HepG2 (cell line): ENCODE results near the gene SYNE1. TPM values are rescaled to one million over a fixed set of nuclear protein-coding genes. Genes with fewer than 3 reads are reported as not detected.

Source experiments
- DR1 ChIP-seq: sonication (generic); formaldehyde crosslinking; IDR thresholded peaks from 2 replicates; pipeline ENCODE4 v1.8.0; 2021; ENCODE audit warnings: mild to moderate bottlenecking, missing genetic modification reagents, inconsistent platforms
- FOXP1 ChIP-seq, 2 experiments: fragments of 450-650 bp in 1 of 2; IDR thresholded peaks; 2 replicates each; pipeline ENCODE4 v1.6.1; 2017 to 2018; ENCODE audit warnings: antibody characterized with exemption in 1 of 2
- HDAC6 ChIP-seq: fragments of 200-600 bp; sonication (generic); IDR thresholded peaks from 2 replicates; pipeline ENCODE4 v1.7.0; 2017; ENCODE audit warnings: mild to moderate bottlenecking, antibody characterized with exemption, low read length, low read depth
- KLF6 ChIP-seq: IDR thresholded peaks from 2 replicates; pipeline ENCODE4 v1.8.0; 2016; ENCODE audit warnings: missing biosample characterization, missing genetic modification reagents
- MIXL1 ChIP-seq: IDR thresholded peaks from 2 replicates; pipeline ENCODE4 v1.6.1; 2016
- NCOR1 ChIP-seq: fragments of 200-600 bp; sonication (generic); IDR thresholded peaks from 2 replicates; pipeline ENCODE4 v1.7.0; 2017; ENCODE audit warnings: antibody characterized with exemption, low read length, borderline replicate concordance
- NFIC ChIP-seq: IDR thresholded peaks from 2 replicates; pipeline ENCODE4 v1.6.1; 2012; ENCODE audit warnings: mild to moderate bottlenecking, low read length, inconsistent platforms
- NFYB ChIP-seq: sonication (generic); formaldehyde crosslinking; IDR thresholded peaks from 2 replicates; pipeline ENCODE4 v1.4.0; 2020; ENCODE audit warnings: missing genetic modification reagents
- PAF1 ChIP-seq: IDR thresholded peaks from 2 replicates; pipeline ENCODE4 v1.6.1; 2016; ENCODE audit warnings: missing genetic modification reagents, missing compliant biosample characterization
- RFX5 ChIP-seq: IDR thresholded peaks from 2 replicates; pipeline ENCODE4 v1.6.1; 2011; ENCODE audit warnings: low read depth, low read length, improper control_type of control experiment
- STAG1 ChIP-seq: sonication (generic); formaldehyde crosslinking; IDR thresholded peaks from 2 replicates; pipeline ENCODE4 v1.4.0; 2020; ENCODE audit warnings: missing genetic modification reagents
- TBX2 ChIP-seq: sonication (generic); formaldehyde crosslinking; IDR thresholded peaks from 2 replicates; pipeline ENCODE4 v1.5.0; 2020; ENCODE audit warnings: missing genetic modification reagents, mild to moderate bottlenecking, borderline replicate concordance
- TEAD3 ChIP-seq: optimal IDR thresholded peaks from 2 replicates; pipeline ENCODE3; 2016; ENCODE audit warnings: borderline replicate concordance
- ZFP1 ChIP-seq: IDR thresholded peaks from 2 replicates; pipeline ENCODE4 v1.6.1; 2016
- ZNF275 ChIP-seq: sonication (generic); formaldehyde crosslinking; IDR thresholded peaks from 2 replicates; pipeline ENCODE4 v1.8.0; 2022; ENCODE audit warnings: missing genetic modification reagents, mild to moderate bottlenecking, inconsistent platforms, borderline replicate concordance
- ZNF446 ChIP-seq: sonication (generic); formaldehyde crosslinking; IDR thresholded peaks from 2 replicates; pipeline ENCODE4 v1.5.0; 2020; ENCODE audit warnings: mild to moderate bottlenecking, missing genetic modification reagents
- ZNF850 ChIP-seq: sonication (generic); formaldehyde crosslinking; conservative IDR thresholded peaks from 2 replicates; pipeline ENCODE4 v1.9.0; 2021; ENCODE audit warnings: mild to moderate bottlenecking, missing genetic modification reagents
- polyA plus RNA-seq, 8 experiments: library from polyadenylated mRNA; depleted of rRNA in 3 of 8; stranded (reverse) in 7 of 8; unstranded in 1 of 8; fragments of >200 nt; fragmentation: Illumina TruSeq in 4 of 8; extraction: Trizol in 4 of 8; gene quantifications; 2 replicates each; pipeline versions ENCODE4 v1.2.1 to v1.2.3, GENCODE V29; 2011 to 2016; ENCODE audit warnings: low read depth in 4 of 8, missing spikeins in 1 of 8, mixed read lengths in 1 of 8; ENCODE audit not compliant: insufficient read depth in 1 of 8
- total RNA-seq, 5 experiments: library from RNA; depleted of rRNA; stranded (reverse); fragments of >200 nt; fragmentation: Illumina TruSeq; extraction: Trizol; gene quantifications; 2 replicates each; pipeline ENCODE4 v1.2.3, GENCODE V29; 2016; ENCODE audit warnings: low read depth in 1 of 5
- TF ChIP-seq, protein P1 (sequence below): sonication (generic); formaldehyde crosslinking; IDR thresholded peaks from 2 replicates; pipeline ENCODE4 v1.8.0; 2022; ENCODE audit warnings: missing genetic modification reagents, low read depth, mild to moderate bottlenecking, borderline replicate concordance
- TF ChIP-seq, protein P2 (sequence below), 2 experiments: sonication (generic) in 1 of 2; formaldehyde crosslinking in 1 of 2; IDR thresholded peaks; 2 replicates each; pipeline versions ENCODE4 v1.4.0 to v1.6.1; 2018 to 2020; ENCODE audit warnings: missing genetic modification reagents in 2 of 2, borderline replicate concordance in 1 of 2, low read depth in 1 of 2, mild to moderate bottlenecking in 1 of 2, missing biosample characterization in 1 of 2
- TF ChIP-seq, protein P3 (sequence below): sonication (generic); formaldehyde crosslinking; IDR thresholded peaks from 2 replicates; pipeline ENCODE4 v1.4.0; 2020; ENCODE audit warnings: low read depth, missing genetic modification reagents
- TF ChIP-seq, protein P4 (sequence below): sonication (generic); formaldehyde crosslinking; IDR thresholded peaks from 2 replicates; pipeline ENCODE4 v1.4.0; 2020; ENCODE audit warnings: missing genetic modification reagents, low read depth, mild to moderate bottlenecking, borderline replicate concordance

SYNE1 gene
- total and polyA plus RNA-seq, 2 of the 13 experiments (the other 11 are each of a cell fraction or from before 2014, with no cell fraction given) = 5.5 to 15.9 TPM

GRCh38 chr6:152170702-152171667 lies 466.2 kb downstream of the SYNE1 start (continued):
- no peak for TF ChIP-seq ZNF275 (CRISPR knock-in tag)
- no peak for TF ChIP-seq ZNF850 (CRISPR knock-in tag)
- no peak for TF ChIP-seq STAG1
- TF ChIP-seq HDAC6 = no peak
- TF ChIP-seq RFX5 = no peak
- peak; percentile 50; the same call in 1 of the 2 replicates for TF ChIP-seq NFYB (CRISPR knock-in tag)
- no peak for TF ChIP-seq ZFP1 (CRISPR knock-in tag)
- TF ChIP-seq TEAD3 (CRISPR knock-in tag) = peak; percentile 76
- TF ChIP-seq, protein P1, sequence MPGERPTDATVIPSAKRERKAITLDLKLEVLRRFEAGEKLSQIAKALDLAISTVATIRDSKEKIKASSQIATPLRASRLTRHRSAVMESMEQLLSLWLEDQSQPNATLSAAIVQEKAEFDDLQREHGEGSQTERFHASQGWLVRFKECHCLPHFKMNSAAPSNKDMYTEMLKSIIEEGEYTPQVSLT (CRISPR knock-in tag) = 0 out of 2 replicates have a peak, but pooled peaks have one; percentile 44
- TF ChIP-seq DR1 (CRISPR knock-in tag) = no peak
- peak; percentile 77; the same call in 1 of the 2 replicates for TF ChIP-seq TBX2
- TF ChIP-seq, protein P2, sequence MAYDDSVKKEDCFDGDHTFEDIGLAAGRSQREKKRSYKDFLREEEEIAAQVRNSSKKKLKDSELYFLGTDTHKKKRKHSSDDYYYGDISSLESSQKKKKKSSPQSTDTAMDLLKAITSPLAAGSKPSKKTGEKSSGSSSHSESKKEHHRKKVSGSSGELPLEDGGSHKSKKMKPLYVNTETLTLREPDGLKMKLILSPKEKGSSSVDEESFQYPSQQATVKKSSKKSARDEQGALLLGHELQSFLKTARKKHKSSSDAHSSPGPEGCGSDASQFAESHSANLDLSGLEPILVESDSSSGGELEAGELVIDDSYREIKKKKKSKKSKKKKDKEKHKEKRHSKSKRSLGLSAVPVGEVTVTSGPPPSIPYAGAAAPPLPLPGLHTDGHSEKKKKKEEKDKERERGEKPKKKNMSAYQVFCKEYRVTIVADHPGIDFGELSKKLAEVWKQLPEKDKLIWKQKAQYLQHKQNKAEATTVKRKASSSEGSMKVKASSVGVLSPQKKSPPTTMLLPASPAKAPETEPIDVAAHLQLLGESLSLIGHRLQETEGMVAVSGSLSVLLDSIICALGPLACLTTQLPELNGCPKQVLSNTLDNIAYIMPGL (CRISPR knock-in tag; IDR thresholded peaks at IDR 0.05; ENCODE audit: borderline replicate concordance in 1 of 2, low read depth in 1 of 2) = no peak; a peak in 2 of 4 replicates
- TF ChIP-seq, protein P3, sequence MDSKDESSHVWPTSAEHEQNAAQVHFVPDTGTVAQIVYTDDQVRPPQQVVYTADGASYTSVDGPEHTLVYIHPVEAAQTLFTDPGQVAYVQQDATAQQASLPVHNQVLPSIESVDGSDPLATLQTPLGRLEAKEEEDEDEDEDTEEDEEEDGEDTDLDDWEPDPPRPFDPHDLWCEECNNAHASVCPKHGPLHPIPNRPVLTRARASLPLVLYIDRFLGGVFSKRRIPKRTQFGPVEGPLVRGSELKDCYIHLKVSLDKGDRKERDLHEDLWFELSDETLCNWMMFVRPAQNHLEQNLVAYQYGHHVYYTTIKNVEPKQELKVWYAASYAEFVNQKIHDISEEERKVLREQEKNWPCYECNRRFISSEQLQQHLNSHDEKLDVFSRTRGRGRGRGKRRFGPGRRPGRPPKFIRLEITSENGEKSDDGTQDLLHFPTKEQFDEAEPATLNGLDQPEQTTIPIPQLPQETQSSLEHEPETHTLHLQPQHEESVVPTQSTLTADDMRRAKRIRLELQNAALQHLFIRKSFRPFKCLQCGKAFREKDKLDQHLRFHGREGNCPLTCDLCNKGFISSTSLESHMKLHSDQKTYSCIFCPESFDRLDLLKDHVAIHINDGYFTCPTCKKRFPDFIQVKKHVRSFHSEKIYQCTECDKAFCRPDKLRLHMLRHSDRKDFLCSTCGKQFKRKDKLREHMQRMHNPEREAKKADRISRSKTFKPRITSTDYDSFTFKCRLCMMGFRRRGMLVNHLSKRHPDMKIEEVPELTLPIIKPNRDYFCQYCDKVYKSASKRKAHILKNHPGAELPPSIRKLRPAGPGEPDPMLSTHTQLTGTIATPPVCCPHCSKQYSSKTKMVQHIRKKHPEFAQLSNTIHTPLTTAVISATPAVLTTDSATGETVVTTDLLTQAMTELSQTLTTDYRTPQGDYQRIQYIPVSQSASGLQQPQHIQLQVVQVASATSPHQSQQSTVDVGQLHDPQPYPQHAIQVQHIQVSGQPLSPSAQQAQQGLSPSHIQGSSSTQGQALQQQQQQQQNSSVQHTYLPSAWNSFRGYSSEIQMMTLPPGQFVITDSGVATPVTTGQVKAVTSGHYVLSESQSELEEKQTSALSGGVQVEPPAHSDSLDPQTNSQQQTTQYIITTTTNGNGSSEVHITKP (CRISPR knock-in tag) = peak; percentile 42; the same call in 1 of the 2 replicates
- TF ChIP-seq MIXL1 (CRISPR knock-in tag) = peak; percentile 61; the same call in 1 of the 2 replicates
- TF ChIP-seq ZNF446 (CRISPR knock-in tag) = no peak
- TF ChIP-seq NFIC = peak; percentile 71; the same call in 1 of the 2 replicates
- 0 out of 2 replicates have a peak, but pooled peaks have one; percentile 64 for TF ChIP-seq KLF6
- TF ChIP-seq FOXP1 (IDR thresholded peaks at IDR 0.05) = no peak
- peak; percentile 39; the same call in 1 of the 2 replicates for TF ChIP-seq FOXP1 (CRISPR knock-in tag; IDR thresholded peaks at IDR 0.05)
- TF ChIP-seq PAF1 (CRISPR knock-in tag) = no peak
- TF ChIP-seq, protein P4, sequence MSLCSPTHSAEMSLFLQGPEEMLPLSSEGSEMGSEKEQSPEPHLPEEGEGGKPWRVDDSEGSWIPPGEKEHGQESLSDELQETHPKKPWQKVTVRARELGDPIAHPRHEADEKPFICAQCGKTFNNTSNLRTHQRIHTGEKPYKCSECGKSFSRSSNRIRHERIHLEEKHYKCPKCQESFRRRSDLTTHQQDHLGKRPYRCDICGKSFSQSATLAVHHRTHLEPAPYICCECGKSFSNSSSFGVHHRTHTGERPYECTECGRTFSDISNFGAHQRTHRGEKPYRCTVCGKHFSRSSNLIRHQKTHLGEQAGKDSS (CRISPR knock-in tag) = no peak
- 0 out of 2 replicates have a peak, but pooled peaks have one; percentile 35 for TF ChIP-seq NCOR1
